HepG2 (cell line): ENCODE results near the gene IDH3G. TPM values are rescaled to one million over a fixed set of nuclear protein-coding genes. Genes with fewer than 3 reads are reported as not detected.

Experiments used
- ARNT2 ChIP-seq: sonication (generic); formaldehyde crosslinking; IDR thresholded peaks from 2 replicates; pipeline ENCODE4 v1.8.0; 2022; ENCODE audit warnings: mild to moderate bottlenecking, low read depth, missing genetic modification reagents, moderate library complexity
- CREM ChIP-seq, 2 experiments: sonication (generic) in 1 of 2; formaldehyde crosslinking in 1 of 2; IDR thresholded peaks; 2 replicates each; pipeline versions ENCODE4 v1.4.0 to v1.6.1; 2016 to 2020; ENCODE audit warnings: antibody characterized with exemption in 1 of 2, mild to moderate bottlenecking in 1 of 2, missing genetic modification reagents in 1 of 2
- ETV5 ChIP-seq: IDR thresholded peaks from 2 replicates; pipeline ENCODE4 v1.6.1; 2018; ENCODE audit warnings: missing biosample characterization, missing genetic modification reagents, inconsistent platforms, borderline replicate concordance
- GLI4 ChIP-seq: sonication (generic); formaldehyde crosslinking; IDR thresholded peaks from 2 replicates; pipeline ENCODE4 v1.5.1; 2020; ENCODE audit warnings: missing genetic modification reagents, mild to moderate bottlenecking, moderate library complexity, borderline replicate concordance
- HNF4A ChIP-seq: sonication (generic); formaldehyde crosslinking; IDR thresholded peaks from 2 replicates; pipeline ENCODE4 v1.4.0; 2020; ENCODE audit warnings: missing genetic modification reagents
- MAFK ChIP-seq, 2 experiments: IDR thresholded peaks in 1 of 2; conservative IDR thresholded peaks in 1 of 2; 2 replicates each; pipeline ENCODE4 v1.6.1; 2011; ENCODE audit warnings: improper control_type of control experiment in 2 of 2, low read length in 2 of 2
- MTA3 ChIP-seq: sonication (generic); formaldehyde crosslinking; IDR thresholded peaks from 2 replicates; pipeline ENCODE4 v1.4.0; 2020; ENCODE audit warnings: missing genetic modification reagents
- NR2F6 ChIP-seq, 2 experiments: IDR thresholded peaks; 2 replicates each; pipeline ENCODE4 v1.6.1; 2016; ENCODE audit warnings: antibody characterized with exemption in 1 of 2, mild to moderate bottlenecking in 1 of 2
- PCBP2 ChIP-seq: fragments of 200-400 bp; formaldehyde crosslinking; optimal IDR thresholded peaks from 2 replicates; pipeline ENCODE3; 2018; ENCODE audit warnings: low read length, low read depth; ENCODE audit not compliant: poor library complexity, severe bottlenecking
- PITX1 ChIP-seq: sonication (generic); formaldehyde crosslinking; IDR thresholded peaks from 2 replicates; pipeline ENCODE4 v1.5.1; 2020; ENCODE audit warnings: mild to moderate bottlenecking, missing genetic modification reagents
- RXRA ChIP-seq: sonication (generic); formaldehyde crosslinking; IDR thresholded peaks from 2 replicates; pipeline ENCODE4 v1.5.1; 2020; ENCODE audit warnings: missing genetic modification reagents
- SIX1 ChIP-seq: sonication (generic); formaldehyde crosslinking; IDR thresholded peaks from 2 replicates; pipeline ENCODE4 v1.4.0; 2020; ENCODE audit warnings: missing genetic modification reagents, borderline replicate concordance
- SMAD3 ChIP-seq: sonication (generic); formaldehyde crosslinking; IDR thresholded peaks from 2 replicates; pipeline ENCODE4 v1.4.0; 2020; ENCODE audit warnings: missing genetic modification reagents
- SMC3 ChIP-seq: IDR thresholded peaks from 2 replicates; pipeline ENCODE4 v1.6.1; 2011; ENCODE audit warnings: low read length, improper control_type of control experiment
- YEATS4 ChIP-seq: sonication (generic); formaldehyde crosslinking; IDR thresholded peaks from 2 replicates; pipeline ENCODE4 v1.4.0; 2020; ENCODE audit warnings: missing genetic modification reagents, borderline replicate concordance
- ZC3H13 ChIP-seq: sonication (generic); formaldehyde crosslinking; IDR thresholded peaks from 2 replicates; pipeline ENCODE4 v1.8.1; 2023; ENCODE audit warnings: mild to moderate bottlenecking, missing genetic modification reagents, moderate library complexity
- ZNF121 ChIP-seq: sonication (generic); formaldehyde crosslinking; IDR thresholded peaks from 2 replicates; pipeline ENCODE4 v1.5.0; 2020; ENCODE audit warnings: mild to moderate bottlenecking, missing genetic modification reagents
- polyA plus RNA-seq, 8 experiments: library from polyadenylated mRNA; depleted of rRNA in 3 of 8; stranded (reverse) in 7 of 8; unstranded in 1 of 8; fragments of >200 nt; fragmentation: Illumina TruSeq in 4 of 8; extraction: Trizol in 4 of 8; gene quantifications; 2 replicates each; pipeline versions ENCODE4 v1.2.1 to v1.2.3, GENCODE V29; 2011 to 2016; ENCODE audit warnings: low read depth in 4 of 8, missing spikeins in 1 of 8, mixed read lengths in 1 of 8; ENCODE audit not compliant: insufficient read depth in 1 of 8
- total RNA-seq, 5 experiments: library from RNA; depleted of rRNA; stranded (reverse); fragments of >200 nt; fragmentation: Illumina TruSeq; extraction: Trizol; gene quantifications; 2 replicates each; pipeline ENCODE4 v1.2.3, GENCODE V29; 2016; ENCODE audit warnings: low read depth in 1 of 5
- TF ChIP-seq, protein P1 (sequence below): IDR thresholded peaks from 2 replicates; pipeline ENCODE4 v1.6.1; 2016; ENCODE audit warnings: low read depth, missing genetic modification reagents, missing compliant biosample characterization
- TF ChIP-seq, protein P2 (sequence below): sonication (generic); formaldehyde crosslinking; IDR thresholded peaks from 2 replicates; pipeline ENCODE4 v1.9.0; 2021; ENCODE audit warnings: missing genetic modification reagents, mild to moderate bottlenecking, borderline replicate concordance
- TF ChIP-seq, protein P3 (sequence below): sonication (generic); formaldehyde crosslinking; IDR thresholded peaks from 2 replicates; pipeline ENCODE4 v1.8.1; 2023; ENCODE audit warnings: mild to moderate bottlenecking, inconsistent platforms, moderate library complexity, missing genetic modification reagents, borderline replicate concordance
- TF ChIP-seq, protein P4 (sequence below): IDR thresholded peaks from 2 replicates; pipeline ENCODE4 v1.6.1; 2018; ENCODE audit warnings: missing genetic modification reagents

IDH3G gene
- total and polyA plus RNA-seq, 2 of the 13 experiments (the other 11 are each of a cell fraction or from before 2014, with no cell fraction given) = 18.7 to 35.5 TPM

DNA sequence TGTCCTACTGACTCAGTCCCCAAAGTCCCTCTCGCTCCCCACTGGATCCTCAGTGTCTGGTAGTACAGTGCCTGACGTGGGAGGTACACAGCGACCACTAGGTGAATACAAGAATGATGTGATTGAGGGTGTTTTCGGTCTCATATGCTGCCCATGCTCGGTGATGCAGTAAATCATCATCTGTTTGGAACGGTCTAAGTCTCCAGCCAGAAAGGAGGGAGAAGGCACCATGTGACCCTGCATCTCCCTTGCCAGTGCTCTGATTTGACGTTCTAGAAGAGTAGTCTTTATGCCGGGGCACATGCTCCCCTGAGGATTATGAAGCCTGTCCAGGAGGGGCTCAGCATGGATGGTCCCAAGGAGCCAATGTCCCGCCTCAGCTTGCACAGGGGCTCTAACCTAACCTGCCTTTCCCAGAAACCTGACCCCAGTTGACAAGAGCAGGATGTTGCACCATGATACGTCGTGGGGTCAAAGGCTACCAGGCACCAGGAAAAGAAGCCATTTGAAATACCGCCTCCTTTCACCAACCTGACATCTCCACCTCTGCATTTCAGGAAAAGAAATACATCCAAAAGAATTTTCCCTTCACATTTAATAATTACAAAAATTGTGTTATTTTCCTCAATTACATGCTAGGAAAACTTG is 43.9 kb downstream of the IDH3G start (continued):
- TF ChIP-seq RXRA (CRISPR knock-in tag) (no peak), GLI4 (CRISPR knock-in tag) (no peak), NR2F6 (IDR thresholded peaks at IDR 0.05) (no peak), NR2F6 (CRISPR knock-in tag; IDR thresholded peaks at IDR 0.05) (peak; percentile 70), ZC3H13 (CRISPR knock-in tag) (no peak), PCBP2 (no peak), MTA3 (no peak), ZNF121 (CRISPR knock-in tag) (no peak), MAFK (conservative IDR thresholded peaks at IDR 0.05 in 1 of 2, IDR thresholded peaks at IDR 0.05 in 1 of 2; ENCODE audit: low read length in 2 of 2) (no peak), SMAD3 (CRISPR knock-in tag) (no peak), HNF4A (CRISPR knock-in tag) (peak; percentile 42; the same call in 1 of the 2 replicates), CREM (IDR thresholded peaks at IDR 0.05) (no peak), CREM (CRISPR knock-in tag; IDR thresholded peaks at IDR 0.05) (no peak), SMC3 (no peak), PITX1 (CRISPR knock-in tag) (no peak), ETV5 (CRISPR knock-in tag) (peak; percentile 25; the same call in 1 of the 2 replicates), ARNT2 (CRISPR knock-in tag) (no peak), YEATS4 (CRISPR knock-in tag) (no peak), SIX1 (CRISPR knock-in tag) (peak; percentile 24; the same call in 1 of the 2 replicates)
- TF ChIP-seq, protein P1, sequence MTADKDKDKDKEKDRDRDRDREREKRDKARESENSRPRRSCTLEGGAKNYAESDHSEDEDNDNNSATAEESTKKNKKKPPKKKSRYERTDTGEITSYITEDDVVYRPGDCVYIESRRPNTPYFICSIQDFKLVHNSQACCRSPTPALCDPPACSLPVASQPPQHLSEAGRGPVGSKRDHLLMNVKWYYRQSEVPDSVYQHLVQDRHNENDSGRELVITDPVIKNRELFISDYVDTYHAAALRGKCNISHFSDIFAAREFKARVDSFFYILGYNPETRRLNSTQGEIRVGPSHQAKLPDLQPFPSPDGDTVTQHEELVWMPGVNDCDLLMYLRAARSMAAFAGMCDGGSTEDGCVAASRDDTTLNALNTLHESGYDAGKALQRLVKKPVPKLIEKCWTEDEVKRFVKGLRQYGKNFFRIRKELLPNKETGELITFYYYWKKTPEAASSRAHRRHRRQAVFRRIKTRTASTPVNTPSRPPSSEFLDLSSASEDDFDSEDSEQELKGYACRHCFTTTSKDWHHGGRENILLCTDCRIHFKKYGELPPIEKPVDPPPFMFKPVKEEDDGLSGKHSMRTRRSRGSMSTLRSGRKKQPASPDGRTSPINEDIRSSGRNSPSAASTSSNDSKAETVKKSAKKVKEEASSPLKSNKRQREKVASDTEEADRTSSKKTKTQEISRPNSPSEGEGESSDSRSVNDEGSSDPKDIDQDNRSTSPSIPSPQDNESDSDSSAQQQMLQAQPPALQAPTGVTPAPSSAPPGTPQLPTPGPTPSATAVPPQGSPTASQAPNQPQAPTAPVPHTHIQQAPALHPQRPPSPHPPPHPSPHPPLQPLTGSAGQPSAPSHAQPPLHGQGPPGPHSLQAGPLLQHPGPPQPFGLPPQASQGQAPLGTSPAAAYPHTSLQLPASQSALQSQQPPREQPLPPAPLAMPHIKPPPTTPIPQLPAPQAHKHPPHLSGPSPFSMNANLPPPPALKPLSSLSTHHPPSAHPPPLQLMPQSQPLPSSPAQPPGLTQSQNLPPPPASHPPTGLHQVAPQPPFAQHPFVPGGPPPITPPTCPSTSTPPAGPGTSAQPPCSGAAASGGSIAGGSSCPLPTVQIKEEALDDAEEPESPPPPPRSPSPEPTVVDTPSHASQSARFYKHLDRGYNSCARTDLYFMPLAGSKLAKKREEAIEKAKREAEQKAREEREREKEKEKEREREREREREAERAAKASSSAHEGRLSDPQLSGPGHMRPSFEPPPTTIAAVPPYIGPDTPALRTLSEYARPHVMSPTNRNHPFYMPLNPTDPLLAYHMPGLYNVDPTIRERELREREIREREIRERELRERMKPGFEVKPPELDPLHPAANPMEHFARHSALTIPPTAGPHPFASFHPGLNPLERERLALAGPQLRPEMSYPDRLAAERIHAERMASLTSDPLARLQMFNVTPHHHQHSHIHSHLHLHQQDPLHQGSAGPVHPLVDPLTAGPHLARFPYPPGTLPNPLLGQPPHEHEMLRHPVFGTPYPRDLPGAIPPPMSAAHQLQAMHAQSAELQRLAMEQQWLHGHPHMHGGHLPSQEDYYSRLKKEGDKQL = no peak
- TF ChIP-seq, protein P2, sequence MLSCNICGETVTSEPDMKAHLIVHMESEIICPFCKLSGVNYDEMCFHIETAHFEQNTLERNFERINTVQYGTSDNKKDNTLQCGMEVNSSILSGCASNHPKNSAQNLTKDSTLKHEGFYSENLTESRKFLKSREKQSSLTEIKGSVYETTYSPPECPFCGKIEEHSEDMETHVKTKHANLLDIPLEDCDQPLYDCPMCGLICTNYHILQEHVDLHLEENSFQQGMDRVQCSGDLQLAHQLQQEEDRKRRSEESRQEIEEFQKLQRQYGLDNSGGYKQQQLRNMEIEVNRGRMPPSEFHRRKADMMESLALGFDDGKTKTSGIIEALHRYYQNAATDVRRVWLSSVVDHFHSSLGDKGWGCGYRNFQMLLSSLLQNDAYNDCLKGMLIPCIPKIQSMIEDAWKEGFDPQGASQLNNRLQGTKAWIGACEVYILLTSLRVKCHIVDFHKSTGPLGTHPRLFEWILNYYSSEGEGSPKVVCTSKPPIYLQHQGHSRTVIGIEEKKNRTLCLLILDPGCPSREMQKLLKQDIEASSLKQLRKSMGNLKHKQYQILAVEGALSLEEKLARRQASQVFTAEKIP (CRISPR knock-in tag) = no peak
- TF ChIP-seq, protein P3, sequence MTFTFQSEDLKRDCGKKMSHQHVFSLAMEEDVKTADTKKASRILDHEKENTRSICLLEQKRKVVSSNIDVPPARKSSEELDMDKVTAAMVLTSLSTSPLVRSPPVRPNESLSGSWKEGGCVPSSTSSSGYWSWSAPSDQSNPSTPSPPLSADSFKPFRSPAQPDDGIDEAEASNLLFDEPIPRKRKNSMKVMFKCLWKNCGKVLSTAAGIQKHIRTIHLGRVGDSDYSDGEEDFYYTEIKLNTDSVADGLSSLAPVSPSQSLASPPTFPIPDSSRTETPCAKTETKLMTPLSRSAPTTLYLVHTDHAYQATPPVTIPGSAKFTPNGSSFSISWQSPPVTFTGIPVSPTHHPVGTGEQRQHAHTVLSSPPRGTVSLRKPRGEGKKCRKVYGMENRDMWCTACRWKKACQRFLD (CRISPR knock-in tag) = no peak
- TF ChIP-seq, protein P4, sequence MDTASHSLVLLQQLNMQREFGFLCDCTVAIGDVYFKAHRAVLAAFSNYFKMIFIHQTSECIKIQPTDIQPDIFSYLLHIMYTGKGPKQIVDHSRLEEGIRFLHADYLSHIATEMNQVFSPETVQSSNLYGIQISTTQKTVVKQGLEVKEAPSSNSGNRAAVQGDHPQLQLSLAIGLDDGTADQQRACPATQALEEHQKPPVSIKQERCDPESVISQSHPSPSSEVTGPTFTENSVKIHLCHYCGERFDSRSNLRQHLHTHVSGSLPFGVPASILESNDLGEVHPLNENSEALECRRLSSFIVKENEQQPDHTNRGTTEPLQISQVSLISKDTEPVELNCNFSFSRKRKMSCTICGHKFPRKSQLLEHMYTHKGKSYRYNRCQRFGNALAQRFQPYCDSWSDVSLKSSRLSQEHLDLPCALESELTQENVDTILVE (CRISPR knock-in tag) = no peak
